ENCODE data around the gene FCHSD2. TPM values are rescaled to one million over a fixed set of nuclear protein-coding genes. Genes with fewer than 3 reads are reported as not detected.
A peak's percentile ranks its signal among the peaks of the same experiment; 100 is the strongest.

FCHSD2 gene
- total RNA-seq, 1 donor from 2014 or later, result 16.3 TPM

DNA sequence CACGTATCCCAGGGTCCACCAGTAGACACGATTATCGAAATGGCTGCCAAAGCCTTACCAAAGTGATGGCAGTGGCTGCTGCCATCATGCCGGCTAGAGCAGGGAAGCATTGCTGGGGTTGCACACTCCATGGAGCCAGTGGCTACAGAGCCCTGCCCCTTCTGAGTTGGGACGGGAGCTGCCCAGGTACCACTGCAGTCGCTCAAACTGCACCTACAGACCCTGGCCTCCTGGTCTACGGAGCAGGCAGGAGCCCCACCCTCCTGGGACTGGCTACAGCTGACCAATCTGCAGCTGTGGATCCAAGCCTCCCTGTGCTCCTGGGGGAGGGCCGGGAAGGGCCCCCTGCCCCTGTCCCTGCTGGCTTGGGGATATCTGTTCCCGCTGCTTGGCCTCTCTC is 216.5 kb downstream of the FCHSD2 start:
- TF ChIP-seq CTCF (IDR thresholded peaks at IDR 0.05), result no peak
- intact Hi-C loops (cut with DNase I), result no loop called here
- H3K27me3 ChIP-seq, result no peaks in the 10 kb centered on the region
- H3K9me3 ChIP-seq, result no peaks in the 10 kb centered on the region
- H3K36me3 ChIP-seq, result no peaks in the 10 kb centered on the region
- no peak for DNase-seq (ENCODE audit: low spot score in 2 of 2)
- H3K4me3 ChIP-seq, result no peak overlapping the region
- peaks cover 0 to 9% of the 10 kb centered on the region in 2 donors for H3K4me1 ChIP-seq
- H3K27ac ChIP-seq, result no peak overlapping the region

DNA sequence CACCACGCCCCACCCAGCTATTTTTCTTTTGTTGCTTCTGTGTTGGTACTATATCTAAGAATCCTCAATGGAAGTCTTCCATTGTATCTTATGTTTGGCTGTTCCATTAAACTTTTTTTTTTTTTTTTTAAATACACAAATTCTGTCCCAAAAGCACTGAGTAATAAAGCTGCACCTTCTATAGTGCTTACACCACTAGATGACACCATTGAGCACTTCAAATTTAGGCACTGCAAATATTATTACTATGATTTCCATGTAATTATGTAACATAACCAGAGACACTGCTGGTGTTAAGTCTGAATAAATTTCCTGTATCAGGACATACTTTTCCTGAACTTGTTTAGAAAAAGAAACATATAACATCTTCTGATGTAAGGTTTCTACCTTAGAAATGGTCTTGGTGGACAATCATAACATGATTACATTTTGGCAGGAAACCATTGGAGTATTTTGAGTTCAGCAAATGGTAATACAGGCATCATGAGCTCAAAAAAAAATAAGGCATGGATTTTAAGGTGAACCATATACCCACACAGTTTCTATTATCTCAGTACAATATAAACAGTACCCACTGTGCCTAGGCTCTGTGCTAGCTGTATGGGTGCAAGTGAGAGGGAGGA is 217.4 kb downstream of the FCHSD2 start:
- H3K9me3 ChIP-seq, result no peaks in the 10 kb centered on the region
- H3K36me3 ChIP-seq, result no peaks in the 10 kb centered on the region
- DNase-seq (ENCODE audit: low spot score in 2 of 2), result no peak
- intact Hi-C loops (cut with DNase I), result loop anchor here (1.0 to 5.0 kb wide), 2 partner anchors 253 to 318 kb away; no protein-coding TSS in a partner anchor
- peaks cover 0 to 13% of the 10 kb centered on the region in 2 donors for H3K4me1 ChIP-seq
- peak; percentile 31 to 54 (median 37) for TF ChIP-seq CTCF (IDR thresholded peaks at IDR 0.05)
- H3K27ac ChIP-seq, result no peak overlapping the region
- no peak overlapping the region for H3K4me3 ChIP-seq
- no peaks in the 10 kb centered on the region for H3K27me3 ChIP-seq

DNA sequence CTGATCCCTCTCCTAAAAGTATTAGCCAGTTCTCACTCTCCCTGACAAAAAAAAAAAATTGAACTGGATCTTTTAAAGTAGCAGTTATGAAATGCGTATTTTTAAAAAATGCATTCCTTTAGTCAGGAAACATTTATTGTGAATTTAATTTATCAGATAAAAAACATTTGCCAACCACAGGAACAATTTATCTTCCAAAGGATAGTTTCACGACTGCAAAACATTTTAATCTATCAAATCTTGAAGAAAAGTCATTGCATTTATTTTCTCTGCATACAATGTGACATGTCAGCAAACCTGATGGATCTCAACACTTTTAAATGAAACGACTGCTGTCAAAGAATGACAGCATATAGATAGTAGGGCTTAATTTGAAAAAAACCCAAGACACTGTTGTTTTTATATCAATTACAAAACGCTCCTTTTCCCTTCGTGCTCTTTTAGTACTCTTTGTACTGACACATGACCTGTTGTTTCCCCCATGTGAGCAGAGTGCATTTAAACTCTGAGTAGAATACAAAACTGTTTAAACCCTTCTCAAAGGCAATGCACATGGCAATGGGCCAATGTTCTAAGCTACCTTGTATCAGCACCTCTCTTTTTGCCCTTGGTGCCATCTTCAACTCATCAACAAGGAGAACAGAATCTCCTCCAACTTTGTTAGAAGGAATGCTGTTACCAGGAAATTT is 220.9 kb downstream of the FCHSD2 start:
- H3K36me3 ChIP-seq, result no peaks in the 10 kb centered on the region
- no peaks in the 10 kb centered on the region for H3K27me3 ChIP-seq
- DNase-seq (ENCODE audit: low spot score in 2 of 2), result no peak
- intact Hi-C loops (cut with DNase I), result loop anchor here (5.0 kb wide), 1 partner anchor 256 kb away; no protein-coding TSS in a partner anchor
- H3K4me1 ChIP-seq, result peaks cover 0 to 13% of the 10 kb centered on the region in 2 donors
- no peaks in the 10 kb centered on the region for H3K9me3 ChIP-seq
- H3K4me3 ChIP-seq, result no peak overlapping the region
- no peak for TF ChIP-seq CTCF (IDR thresholded peaks at IDR 0.05)
- no peak overlapping the region for H3K27ac ChIP-seq

- no peak for TF ChIP-seq CTCF (IDR thresholded peaks at IDR 0.05)
- Histone ChIP-seq H3K36me3 (no peaks in the 10 kb centered on the region), H3K4me1 (peaks cover 0 to 12% of the 10 kb centered on the region in 2 donors), H3K27ac (no peak overlapping the region), H3K4me3 (no peak overlapping the region), H3K27me3 (no peaks in the 10 kb centered on the region), H3K9me3 (no peaks in the 10 kb centered on the region)
- intact Hi-C loops (cut with DNase I), result loop anchor here (5.0 kb wide), 1 partner anchor 257 kb away; no protein-coding TSS in a partner anchor
- no peak for DNase-seq (ENCODE audit: low spot score in 2 of 2)
These were observed 222.1 kb downstream of the FCHSD2 start for GRCh38 chr11:72920001-72920400.

DNA sequence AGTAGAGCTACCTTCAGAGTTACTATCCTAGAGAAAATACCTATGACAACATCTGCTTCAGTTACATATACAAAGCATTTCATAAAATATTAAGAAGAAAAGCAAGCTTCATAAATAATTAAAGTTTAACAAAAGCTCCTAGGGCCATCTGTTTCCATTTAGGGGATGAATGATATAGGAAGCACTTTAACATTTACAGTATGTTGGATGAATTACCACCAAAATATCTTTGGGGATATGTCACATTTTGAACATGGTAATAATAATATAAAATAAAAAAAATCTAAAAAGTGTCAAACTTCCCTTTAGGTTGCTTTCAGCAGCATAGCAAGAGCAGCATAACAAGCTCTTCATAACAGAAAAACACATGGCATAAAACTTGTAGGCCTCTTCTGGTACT is 223.3 kb downstream of the FCHSD2 start:
- intact Hi-C loops (cut with DNase I), result no loop called here
- peaks cover 0 to 9% of the 10 kb centered on the region in 2 donors for H3K4me1 ChIP-seq
- H3K9me3 ChIP-seq, result no peaks in the 10 kb centered on the region

More for the DNA sequence above, 223.3 kb downstream of the FCHSD2 start:
- H3K4me3 ChIP-seq, result no peak overlapping the region
- no peaks in the 10 kb centered on the region for H3K27me3 ChIP-seq
- TF ChIP-seq CTCF (IDR thresholded peaks at IDR 0.05), result no peak
- no peak overlapping the region for H3K27ac ChIP-seq
- DNase-seq (ENCODE audit: low spot score in 2 of 2), result no peak
- H3K36me3 ChIP-seq, result no peaks in the 10 kb centered on the region
